IPS DF 4.7 (cell line): Measurements from ENCODE around the gene VWA2.

ENCODE experiments used
- DNase-seq: peaks from one replicate; pipeline ENCODE4 v3.0.0-alpha.2; 2013; ENCODE audit warnings: low spot score; ENCODE audit errors: extremely low read depth

The VWA2 gene

DNA sequence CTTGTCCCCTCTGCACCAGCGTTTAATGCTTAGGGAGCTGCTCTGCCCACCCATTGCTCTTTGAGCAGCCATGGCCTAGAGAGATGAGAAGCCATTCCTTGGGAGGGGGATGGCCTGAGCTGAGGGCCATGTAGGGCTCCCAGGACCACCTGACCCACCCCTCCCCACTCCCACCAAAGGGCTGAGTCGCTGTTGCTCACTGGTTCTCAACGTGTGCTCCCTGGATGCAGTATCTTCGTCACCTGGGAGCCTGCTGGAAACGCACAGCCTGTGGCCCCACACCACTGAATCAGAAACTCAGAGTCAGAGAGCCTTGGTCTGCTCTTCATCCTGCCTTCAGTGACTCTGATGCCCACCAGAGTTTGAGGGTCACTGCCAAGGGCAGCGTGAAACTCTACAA, 37.0 kb downstream of the VWA2 start:
- DNase-seq: no peak

DNA sequence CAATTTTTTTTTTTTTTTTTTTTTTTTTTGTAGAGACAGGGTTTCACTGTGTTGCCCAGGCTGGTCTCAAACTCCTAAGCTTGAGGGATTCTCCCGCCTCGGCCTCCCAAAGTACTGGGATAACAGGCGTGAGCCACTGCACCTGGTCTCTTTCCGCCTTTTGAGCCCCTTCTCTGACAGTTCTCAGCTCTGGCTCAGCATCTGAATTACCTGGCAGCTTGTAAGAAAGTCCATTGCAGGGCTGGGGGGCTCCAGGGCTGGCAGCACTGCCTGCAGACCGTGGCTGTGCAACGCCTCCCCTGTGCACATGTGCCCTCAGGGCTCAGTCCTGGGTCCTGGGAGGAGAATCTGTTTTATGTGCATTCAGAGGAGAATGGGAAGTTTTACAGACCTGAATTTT, 37.6 kb downstream of the VWA2 start:
- no peak for DNase-seq

DNA sequence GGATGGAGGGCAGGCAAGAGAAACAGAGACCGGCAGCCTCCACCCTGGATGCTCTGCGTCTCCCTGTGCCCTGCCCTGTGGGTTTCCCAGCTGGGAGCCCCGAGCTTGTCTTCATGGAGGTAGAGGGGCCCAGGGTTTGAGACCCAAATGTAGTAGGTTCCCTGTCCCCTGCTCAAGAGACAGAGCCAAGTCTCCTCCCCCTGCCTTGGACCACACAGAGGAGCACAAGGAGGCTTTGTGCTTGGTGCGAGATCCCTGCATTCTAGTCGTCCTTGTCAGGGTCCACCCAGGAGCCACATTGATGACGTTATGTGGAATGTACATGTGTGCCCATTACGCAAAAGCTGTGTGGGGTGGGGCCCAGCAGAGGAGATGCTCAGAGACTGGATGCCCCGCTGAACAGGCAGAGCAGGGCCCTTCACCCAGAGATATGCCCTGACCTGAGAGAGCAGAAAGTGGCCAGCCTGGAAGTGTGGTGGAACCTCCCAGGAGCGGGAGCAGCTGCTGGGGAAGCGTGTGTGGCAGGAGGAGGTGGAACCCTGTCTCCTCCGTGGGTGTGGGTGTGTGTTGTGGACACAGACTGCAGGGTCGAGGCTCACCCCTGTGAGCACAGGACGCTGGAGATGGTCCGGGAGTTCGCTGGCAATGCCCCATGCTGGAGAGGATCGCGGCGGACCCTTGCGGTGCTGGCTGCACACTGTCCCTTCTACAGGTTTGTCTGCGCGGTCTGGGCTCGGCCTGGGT, 39.3 kb downstream of the VWA2 start:
- DNase-seq: no peak

DNA sequence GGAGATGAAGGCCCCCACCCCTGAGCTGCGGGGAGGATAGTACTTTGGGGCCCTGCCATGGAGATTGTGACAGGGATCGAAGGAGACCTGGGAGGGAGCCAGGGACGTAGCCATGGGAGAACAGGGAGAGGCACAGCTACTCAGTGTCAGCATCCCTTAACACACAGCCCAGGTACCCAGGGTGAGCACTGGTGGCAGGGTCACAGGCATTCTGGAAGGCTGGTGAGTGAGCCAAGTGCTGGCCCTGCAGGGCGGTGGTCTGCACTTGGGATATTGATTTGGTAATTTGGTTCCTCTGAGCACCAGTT, 39.8 kb downstream of the VWA2 start:
- DNase-seq: no peak

DNA sequence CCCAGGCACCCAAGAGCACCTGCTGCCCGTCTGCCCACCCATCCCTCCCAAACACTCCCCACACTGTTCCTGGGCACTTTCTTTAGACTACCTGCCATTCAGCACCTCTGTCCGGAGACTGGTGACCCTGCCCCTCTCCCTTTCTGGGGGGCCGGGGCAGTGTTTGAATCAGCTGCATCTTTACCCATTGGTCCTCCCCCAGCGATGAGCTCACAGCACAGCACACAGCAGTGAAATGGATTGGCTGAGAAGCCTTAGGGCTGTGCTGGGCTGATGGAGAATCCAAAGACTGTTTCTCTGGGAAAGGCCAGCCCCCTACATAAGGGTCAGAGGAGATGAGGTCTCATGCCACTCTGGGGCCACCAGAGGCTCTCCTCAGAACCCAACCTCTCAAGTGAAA, 40.2 kb downstream of the VWA2 start:
- no peak for DNase-seq

DNA sequence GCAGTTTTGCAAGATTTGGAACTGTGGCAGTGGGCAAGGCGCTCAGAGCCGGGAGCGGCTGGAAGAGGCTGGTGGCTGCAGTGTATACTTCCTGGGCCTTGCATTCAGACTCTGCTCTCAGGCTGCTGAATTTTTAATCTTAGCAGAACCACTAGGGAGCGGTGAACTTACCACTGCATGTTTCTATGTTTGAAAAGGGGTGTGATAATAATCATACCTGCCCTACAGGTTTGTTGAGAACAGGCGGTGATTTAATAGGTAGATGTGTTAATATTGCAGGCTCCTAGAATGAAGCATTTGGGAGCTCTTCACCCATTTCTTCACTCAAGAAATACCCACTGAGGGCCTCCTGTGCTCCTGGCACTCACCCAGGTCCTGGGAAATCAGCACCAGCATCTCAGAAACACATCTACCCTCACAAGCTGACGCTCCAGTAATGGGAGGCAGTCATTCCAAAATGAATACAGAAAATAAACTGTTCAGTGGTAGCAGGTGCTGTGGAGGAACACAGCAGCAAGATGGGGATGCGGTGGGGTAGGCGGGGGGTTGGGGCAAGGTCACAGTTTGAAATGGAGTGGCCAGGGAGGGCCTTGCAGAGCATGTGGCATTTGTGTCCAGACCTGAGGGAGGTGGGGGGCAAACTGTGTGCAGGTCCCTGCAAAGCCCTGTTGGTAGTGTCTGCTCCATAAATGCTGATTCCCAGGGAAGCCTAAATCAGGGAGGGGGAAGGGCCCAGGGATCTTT, 41.0 kb downstream of the VWA2 start:
- no peak for DNase-seq

DNA sequence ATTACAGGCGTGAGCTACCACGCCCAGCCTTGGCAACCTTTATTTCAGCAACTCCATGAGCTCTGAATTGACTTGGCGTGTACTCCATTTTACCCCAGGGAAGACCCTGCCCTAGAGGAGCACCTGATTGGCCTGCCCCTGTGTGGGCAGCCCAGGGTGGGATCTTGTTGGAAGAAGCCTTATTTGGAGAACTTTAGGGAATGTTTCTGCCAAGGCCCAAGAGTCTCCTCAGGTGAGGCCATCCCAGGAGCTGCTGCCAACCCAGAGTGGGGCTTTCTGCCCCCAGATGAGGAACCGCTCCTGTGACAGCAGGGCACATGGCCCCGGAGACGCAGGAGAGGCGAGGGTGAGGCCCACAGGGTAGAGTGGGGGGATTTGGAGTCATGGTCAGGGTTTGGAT, 42.0 kb downstream of the VWA2 start:
- no peak for DNase-seq

DNA sequence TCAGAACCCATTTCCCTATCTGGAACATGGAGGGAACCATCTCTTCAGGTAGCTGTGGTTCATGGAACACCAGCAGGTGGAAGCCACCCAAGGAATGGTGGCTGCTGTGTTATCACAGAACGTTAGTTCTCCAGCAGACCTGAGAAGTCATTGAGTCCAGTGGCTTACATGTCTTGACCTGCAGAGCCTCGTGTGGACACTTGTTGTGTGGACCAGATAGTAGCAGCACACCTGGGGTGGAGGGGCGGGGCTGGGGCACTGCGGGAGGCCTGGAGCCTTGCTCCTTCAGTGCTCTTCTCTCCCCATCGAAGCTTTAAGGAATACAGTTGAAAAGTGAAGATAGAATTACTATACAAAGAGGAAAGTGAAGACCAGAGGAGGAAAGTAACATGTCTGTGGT, 42.4 kb downstream of the VWA2 start:
- no peak for DNase-seq

DNA sequence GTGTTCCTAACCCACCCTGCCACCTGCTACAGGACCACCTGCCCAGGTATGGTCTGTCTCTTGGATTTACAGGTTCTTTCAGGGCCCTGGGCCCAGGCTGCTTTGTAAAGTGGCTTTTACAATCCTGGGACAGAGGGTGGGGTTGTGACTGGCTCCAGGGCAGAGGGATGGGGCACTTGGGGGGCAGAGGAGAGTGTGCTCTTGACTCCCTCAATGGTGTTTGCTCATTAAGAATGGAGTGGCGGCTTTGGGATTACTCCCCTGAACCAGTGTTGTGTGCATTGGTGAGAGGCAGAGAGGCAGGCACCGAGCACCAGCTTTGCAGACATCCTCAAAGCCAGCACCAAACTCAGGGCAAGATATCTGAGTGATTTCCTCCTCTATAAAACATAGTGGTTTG, 43.5 kb downstream of the VWA2 start:
- DNase-seq: no peak

DNA sequence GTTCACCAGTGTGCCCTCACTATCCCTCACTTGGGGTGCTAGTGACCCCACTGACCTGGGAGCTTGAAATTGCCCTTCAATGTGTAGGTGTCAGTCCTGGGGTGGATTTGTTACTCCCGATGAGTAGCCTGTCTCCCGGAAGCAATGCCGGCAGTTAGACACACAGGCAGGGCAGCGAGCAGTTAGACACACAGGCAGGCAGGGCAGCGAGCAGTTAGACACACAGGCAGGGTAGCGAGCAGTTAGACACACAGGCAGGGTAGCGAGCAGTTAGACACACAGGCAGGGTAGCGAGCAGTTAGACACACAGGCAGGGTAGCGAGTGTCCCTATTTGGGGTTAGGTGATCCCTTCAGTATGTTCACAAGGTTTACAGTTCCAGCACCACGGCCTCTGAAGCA, 44.0 kb downstream of the VWA2 start:
- no peak for DNase-seq

DNA sequence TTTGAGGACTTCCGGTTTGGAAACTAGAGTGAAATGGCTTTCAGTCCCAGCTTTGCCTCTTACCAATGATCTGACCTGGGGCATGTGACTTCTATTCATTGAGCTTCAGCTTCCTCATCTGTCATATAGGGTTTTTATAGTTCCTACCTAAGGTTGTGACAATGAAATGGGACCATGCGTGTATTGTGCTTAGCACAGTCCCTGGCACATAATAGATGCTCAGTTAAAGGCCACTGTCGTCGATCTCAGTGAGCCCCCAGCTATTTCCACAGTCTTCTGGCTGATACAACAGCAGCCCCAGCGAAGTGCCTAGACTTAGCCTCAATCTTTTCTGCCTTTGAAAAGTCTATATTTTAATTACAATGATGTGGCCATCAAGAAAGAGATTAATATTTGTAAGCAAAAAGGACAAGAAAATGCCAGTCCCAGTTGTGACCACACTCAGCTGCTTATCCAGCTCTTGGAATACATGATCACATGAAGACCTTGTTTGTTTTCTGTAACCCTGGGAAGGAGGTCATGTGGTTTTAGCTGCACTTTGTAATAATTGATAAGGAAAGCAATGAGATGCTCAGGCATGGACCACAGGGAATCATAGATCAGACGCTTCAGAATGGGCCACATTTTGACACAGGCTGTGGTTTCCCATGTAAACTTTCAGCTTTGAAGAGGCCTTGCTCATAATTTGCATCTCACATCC, 44.6 kb downstream of the VWA2 start:
- DNase-seq: no peak

DNA sequence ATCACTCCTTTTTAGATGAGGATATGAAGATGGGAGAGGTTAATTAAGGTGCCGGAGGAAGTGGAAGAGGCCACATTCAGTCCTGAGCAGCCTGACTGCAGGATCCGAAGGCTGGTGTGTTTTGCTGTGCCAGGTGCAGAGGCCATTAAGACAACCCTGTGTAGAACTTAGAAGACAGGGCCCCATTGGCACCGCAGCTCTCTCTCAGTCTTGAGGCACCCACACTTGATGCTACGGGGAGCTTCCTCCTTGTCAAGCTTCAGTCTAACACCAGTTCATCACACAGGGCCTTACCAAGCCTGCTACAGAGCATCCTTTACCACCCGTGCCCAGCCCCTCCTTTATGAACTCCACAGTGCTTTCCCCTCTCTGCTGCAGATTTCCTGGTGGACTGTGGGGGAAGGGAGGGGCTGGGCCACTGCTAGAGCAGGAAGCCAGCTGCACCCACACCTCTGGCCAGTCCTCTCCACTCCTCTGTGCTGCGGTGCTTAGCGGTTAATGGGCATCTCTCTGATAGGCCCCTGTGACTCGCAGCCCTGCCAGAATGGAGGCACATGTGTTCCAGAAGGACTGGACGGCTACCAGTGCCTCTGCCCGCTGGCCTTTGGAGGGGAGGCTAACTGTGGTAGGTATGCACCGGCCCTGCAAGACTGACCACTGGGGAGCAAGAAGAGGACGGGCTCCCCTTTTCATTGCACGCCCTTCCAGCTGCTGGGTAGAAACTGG, 45.5 kb downstream of the VWA2 start:
- DNase-seq: no peak

DNA sequence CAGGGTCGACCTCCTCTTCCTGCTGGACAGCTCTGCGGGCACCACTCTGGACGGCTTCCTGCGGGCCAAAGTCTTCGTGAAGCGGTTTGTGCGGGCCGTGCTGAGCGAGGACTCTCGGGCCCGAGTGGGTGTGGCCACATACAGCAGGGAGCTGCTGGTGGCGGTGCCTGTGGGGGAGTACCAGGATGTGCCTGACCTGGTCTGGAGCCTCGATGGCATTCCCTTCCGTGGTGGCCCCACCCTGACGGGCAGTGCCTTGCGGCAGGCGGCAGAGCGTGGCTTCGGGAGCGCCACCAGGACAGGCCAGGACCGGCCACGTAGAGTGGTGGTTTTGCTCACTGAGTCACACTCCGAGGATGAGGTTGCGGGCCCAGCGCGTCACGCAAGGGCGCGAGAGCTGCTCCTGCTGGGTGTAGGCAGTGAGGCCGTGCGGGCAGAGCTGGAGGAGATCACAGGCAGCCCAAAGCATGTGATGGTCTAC, 46.9 kb downstream of the VWA2 start:
- no peak for DNase-seq

DNA sequence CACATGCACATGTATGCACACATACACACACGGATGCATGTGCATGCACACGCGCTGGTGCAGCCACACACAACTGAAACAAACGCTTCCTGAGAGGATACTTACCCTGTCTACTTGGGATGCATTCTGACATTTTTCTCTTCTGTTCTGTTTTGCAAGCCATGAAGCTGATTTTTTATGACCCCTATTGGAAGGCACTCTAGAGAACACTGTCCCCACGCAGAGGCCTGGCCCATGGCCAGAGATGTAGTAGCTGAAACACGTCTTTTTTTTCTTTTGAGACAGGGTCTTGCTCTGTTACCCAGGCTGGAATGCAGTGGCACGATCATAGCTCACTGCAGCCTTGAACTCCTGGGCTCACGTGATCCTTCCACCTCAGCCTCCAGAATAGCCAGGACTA, 47.9 kb downstream of the VWA2 start:
- no peak for DNase-seq

DNA sequence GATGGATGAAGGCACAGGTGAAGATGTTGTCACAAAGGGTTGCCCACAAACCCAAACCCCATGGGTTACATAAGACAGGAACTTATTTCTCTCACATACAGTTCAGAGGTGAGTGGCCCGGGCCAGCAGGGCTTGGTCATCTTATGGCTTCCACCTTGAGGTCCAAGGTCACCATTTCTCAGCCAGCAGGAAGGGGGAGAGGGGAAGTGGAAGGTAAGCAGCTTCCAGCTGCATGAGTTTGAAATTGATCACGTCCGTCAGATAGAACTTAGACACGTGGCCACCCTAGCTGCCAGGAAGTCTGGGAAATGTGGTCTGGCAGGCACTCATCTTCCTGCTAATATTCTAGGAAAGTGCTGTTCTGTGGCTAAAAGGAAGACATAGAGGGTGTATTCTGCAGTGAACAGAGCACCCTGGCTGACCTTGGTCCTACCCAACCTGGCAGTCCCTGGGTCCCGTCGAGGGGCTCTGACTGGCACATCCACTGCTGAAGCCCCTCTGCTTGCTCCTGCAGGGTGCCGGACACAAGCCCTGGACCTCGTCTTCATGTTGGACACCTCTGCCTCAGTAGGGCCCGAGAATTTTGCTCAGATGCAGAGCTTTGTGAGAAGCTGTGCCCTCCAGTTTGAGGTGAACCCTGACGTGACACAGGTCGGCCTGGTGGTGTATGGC, 49.5 kb downstream of the VWA2 start:
- DNase-seq: no peak

DNA sequence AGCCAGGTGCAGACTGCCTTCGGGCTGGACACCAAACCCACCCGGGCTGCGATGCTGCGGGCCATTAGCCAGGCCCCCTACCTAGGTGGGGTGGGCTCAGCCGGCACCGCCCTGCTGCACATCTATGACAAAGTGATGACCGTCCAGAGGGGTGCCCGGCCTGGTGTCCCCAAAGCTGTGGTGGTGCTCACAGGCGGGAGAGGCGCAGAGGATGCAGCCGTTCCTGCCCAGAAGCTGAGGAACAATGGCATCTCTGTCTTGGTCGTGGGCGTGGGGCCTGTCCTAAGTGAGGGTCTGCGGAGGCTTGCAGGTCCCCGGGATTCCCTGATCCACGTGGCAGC, 50.0 kb downstream of the VWA2 start:
- no peak for DNase-seq

DNA sequence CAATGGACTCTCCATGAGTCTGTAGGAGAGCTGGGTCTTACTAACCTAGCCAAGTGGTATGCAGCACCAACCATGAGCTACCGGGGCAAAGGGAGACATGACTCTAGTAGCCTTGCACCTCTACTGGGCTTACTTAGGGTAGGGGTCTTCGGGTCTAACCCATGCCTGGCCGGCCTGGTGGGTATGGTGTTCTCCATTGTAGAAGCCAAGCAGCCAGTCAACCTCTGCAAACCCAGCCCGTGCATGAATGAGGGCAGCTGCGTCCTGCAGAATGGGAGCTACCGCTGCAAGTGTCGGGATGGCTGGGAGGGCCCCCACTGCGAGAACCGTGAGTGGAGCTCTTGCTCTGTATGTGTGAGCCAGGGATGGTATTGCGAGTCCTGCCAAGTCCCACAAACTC, 51.0 kb downstream of the VWA2 start:
- DNase-seq: no peak

DNA sequence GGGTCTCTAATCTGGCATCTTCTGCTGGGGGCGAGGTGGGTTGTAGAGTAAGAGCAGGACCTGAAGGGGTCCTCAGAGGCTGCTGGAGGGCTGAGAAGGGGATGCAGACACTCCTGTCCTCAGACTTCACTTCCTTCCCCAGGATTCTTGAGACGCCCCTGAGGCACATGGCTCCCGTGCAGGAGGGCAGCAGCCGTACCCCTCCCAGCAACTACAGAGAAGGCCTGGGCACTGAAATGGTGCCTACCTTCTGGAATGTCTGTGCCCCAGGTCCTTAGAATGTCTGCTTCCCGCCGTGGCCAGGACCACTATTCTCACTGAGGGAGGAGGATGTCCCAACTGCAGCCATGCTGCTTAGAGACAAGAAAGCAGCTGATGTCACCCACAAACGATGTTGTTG, 52.0 kb downstream of the VWA2 start:
- no peak for DNase-seq

DNA sequence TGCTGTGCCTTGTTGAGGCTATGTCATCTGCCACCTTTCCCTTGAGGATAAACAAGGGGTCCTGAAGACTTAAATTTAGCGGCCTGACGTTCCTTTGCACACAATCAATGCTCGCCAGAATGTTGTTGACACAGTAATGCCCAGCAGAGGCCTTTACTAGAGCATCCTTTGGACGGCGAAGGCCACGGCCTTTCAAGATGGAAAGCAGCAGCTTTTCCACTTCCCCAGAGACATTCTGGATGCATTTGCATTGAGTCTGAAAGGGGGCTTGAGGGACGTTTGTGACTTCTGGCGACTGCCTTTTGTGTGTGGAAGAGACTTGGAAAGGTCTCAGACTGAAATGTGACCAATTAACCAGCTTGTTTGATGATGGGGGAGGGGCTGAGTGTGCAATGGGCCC, 52.5 kb downstream of the VWA2 start:
- no peak for DNase-seq

DNA sequence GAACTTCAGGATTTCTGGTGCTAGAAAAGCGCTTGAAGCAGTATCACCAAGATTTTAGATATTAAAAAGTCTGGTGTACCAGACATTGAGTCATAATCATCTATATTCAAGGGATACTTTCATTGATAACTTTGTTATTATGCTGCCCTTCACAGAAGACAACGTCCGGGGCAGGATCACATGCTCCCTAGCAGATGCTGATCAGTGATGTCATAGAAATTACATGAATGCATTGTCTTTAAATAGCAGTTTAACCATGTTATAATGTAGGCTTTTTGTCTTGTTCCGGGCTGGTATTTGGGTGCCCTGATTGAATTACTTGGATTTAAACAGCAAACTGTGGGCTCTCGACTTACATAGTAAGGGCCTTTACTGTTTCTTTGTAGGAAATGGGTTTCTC, 54.0 kb downstream of the VWA2 start:
- DNase-seq: no peak

DNA sequence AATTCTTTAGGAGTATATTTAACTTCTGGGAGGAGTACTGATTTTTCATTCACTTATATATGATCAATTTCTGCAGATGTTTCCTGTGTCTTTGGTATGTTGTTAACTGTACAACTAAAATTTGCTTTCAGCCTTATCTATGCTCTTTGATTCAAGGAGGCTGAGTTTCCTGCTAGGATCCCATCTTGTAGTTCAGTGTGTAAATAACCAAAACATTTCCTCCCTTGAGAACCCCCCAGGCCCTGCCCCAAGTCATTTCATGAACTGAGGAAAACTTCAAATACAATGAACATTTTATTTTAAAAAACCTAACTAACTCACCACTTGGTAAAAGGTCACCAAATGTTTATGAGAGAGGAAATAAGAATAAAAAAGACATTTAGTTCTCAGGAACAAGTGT, 55.5 kb downstream of the VWA2 start:
- no peak for DNase-seq

DNA sequence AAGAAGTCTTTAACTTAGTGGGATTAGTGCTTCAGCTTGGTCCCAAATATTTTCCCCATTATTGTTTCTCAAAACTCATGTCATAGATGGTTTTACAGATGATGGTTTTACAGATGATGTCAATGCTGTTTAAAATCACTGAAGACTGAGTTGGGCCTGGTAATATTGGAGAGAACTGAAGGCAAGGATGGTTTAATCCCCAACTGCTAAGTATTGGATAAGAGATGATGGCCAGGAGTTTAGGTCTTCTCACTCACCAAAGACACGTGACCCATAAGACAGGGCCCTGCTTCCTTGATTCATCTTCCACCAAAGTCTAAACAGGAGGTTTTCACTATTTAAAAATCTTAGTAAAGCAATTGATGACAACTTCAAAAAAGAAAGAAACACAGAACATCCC, 56.3 kb downstream of the VWA2 start:
- no peak for DNase-seq
